ENCODE data around the gene DOP1B.
A peak's percentile ranks its signal among the peaks of the same experiment; 100 is the strongest.

Gene DOP1B

DNA sequence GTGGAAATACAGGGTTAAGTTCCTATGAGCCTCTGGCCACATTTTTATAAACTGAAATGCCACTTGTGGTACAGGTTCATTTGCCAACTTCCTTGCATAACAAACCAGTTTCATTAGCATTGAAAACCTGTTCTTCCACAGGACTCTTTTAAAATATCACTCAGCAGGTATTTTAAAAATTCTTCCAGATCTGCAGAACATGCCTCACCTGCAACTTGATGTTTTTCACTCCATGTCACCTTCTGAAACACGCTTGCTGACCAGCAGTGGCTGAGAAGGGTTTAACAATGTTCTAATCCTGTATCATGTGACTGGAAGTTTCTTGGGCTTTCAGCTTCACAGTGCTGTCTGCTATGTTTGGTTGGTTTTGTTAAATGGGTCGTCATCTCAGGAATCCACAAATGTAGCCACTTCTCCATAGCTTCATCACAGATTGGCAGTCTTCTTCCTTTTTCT, 39.3 kb upstream of the DOP1B start:
- DNase-seq (ENCODE audit: low spot score) = no peak
- TF ChIP-seq, protein P1, sequence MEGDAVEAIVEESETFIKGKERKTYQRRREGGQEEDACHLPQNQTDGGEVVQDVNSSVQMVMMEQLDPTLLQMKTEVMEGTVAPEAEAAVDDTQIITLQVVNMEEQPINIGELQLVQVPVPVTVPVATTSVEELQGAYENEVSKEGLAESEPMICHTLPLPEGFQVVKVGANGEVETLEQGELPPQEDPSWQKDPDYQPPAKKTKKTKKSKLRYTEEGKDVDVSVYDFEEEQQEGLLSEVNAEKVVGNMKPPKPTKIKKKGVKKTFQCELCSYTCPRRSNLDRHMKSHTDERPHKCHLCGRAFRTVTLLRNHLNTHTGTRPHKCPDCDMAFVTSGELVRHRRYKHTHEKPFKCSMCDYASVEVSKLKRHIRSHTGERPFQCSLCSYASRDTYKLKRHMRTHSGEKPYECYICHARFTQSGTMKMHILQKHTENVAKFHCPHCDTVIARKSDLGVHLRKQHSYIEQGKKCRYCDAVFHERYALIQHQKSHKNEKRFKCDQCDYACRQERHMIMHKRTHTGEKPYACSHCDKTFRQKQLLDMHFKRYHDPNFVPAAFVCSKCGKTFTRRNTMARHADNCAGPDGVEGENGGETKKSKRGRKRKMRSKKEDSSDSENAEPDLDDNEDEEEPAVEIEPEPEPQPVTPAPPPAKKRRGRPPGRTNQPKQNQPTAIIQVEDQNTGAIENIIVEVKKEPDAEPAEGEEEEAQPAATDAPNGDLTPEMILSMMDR (IDR thresholded peaks at IDR 0.05; ENCODE audit: extremely low read depth, insufficient read depth, missing control alignments) = no peak
- in situ Hi-C loops (cut with MboI; ENCODE audit: low pct_unique_long_range_greater_than_20kb, low sequenced_read_pairs, unreplicated experiment) = no loop called here

DNA sequence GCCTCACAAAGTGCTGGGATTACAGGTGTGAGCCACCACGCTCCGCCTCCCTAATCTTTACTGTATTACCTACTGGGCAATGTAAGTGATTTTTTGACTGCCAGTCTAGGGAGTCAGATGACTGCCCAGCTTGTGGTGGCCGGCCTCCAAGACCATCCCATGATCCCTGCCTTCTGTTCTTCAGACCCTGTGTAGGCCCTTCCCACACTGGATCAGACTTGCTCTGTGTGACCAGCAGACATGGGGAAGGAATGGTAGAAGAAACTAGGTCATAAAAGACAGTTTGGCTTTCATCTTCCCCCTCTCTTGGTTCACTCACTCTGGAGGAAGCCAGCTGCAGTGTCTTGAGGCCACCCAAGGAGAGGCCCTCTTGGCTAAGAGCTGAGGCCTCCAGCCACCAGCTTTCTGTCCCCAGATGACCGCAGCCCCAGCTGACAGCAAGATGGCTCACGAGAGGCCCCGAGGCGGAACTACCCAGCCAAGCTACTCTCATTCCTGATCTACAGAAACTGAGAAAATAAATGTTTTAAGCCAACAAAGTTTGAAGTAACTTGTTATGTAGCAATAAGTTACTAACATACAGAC, 36.2 kb upstream of the DOP1B start:
- DNase-seq (ENCODE audit: low spot score) = no peak
- TF ChIP-seq, protein P1 (IDR thresholded peaks at IDR 0.05; ENCODE audit: extremely low read depth, insufficient read depth, missing control alignments) = no peak
- in situ Hi-C loops (cut with MboI; ENCODE audit: low pct_unique_long_range_greater_than_20kb, low sequenced_read_pairs, unreplicated experiment) = no loop called here

DNA sequence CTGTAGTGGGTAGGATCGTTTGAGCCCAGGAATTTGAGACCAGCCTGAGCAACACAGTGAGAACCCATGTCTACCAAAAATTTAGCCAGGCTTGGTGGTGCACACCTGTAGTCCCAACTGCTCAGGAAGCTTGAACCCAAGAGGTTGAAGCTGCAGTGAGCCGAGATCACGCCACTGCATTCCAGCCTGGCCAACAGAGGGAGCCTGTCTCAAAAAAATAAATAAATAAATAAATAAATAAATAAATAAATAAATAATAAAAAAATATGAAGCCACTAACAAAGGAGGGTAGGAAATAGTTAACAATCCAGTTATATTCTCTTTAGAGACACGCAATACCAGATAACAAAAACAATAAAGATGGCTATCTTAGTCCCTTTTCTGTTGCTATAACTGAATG, 33.6 kb upstream of the DOP1B start:
- in situ Hi-C loops (cut with MboI; ENCODE audit: low pct_unique_long_range_greater_than_20kb, low sequenced_read_pairs, unreplicated experiment) = no loop called here
- TF ChIP-seq, protein P1 (IDR thresholded peaks at IDR 0.05; ENCODE audit: extremely low read depth, insufficient read depth, missing control alignments) = peak; percentile 6
- no peak for DNase-seq (ENCODE audit: low spot score)

DNA sequence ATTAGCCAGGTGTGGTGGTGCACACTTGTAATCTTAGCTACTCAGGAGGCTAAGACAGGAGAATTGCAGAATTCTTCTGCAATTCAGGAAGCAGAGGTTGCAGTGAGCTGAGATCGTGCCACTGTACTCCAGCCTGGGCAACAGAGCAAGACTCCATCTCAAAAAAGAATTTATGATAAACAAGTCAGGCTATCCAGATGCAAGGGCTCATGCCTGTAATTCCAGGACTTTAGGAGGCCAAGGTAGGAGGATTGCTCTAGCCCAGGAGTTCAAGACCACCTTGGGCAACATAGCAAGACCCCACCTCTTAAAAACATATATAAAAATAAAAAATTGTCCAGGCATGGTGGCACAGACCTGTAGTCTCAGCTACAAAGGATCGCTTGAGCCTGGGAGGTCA, 32.2 kb upstream of the DOP1B start:
- in situ Hi-C loops (cut with MboI; ENCODE audit: low pct_unique_long_range_greater_than_20kb, low sequenced_read_pairs, unreplicated experiment) = no loop called here
- TF ChIP-seq, protein P1 (IDR thresholded peaks at IDR 0.05; ENCODE audit: extremely low read depth, insufficient read depth, missing control alignments) = no peak
- DNase-seq (ENCODE audit: low spot score) = no peak

DNA sequence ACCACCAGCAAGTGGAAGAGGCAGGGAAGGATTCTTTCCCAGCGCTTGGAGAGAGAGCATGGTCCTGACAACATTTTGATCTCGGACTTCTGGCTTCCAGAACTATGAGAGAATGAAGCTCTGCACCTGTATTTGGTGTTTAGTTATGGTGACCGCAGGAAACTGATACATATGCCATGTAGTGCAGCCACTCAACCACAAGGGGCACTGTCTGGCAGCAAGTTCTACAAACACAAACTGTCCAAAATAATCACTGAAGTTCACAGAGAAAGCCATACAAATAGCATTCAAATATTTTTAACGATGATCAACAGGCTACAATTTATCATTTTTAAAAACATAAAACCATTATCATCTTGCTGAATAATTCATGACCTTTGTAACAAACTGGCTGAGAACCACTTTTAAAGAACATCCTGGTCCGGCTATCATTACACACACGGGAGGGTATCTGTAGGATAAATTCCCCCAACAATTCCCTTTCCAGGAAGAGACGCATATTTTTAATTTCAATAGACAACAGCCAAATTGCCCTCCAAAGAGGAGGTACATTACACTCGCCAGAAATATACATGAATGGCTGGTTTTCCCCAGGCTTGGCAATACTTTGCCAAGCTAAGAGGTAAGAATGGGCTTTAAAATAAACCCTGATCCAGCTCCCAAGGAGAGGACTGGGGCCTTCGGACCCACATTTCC, 31.0 kb upstream of the DOP1B start:
- peak; percentile 66 for DNase-seq (ENCODE audit: low spot score)
- in situ Hi-C loops (cut with MboI; ENCODE audit: low pct_unique_long_range_greater_than_20kb, low sequenced_read_pairs, unreplicated experiment) = loop anchor here (25.0 kb wide), 1 partner anchor 562 kb away; the partner anchor contains the start of gene SIM2
- TF ChIP-seq, protein P1 (IDR thresholded peaks at IDR 0.05; ENCODE audit: extremely low read depth, insufficient read depth, missing control alignments) = peak; percentile 81

DNA sequence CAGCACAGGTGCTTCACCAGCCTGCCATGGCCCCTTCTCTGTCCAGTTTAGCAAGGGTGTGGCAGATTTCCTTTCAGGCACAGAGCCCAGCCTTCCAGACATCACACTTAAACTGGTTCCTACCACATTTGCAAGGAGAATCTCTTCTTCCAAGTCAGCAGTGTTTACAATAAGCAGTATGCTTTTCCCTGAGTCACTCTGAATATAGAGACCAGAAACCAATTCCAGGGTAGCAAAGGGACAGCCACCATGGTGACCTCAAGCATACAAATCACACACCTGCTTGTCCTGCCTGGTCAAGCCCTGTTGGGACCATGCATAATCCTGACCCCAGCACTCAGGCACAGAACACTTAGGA, 30.4 kb upstream of the DOP1B start:
- TF ChIP-seq, protein P1 (IDR thresholded peaks at IDR 0.05; ENCODE audit: extremely low read depth, insufficient read depth, missing control alignments) = no peak
- in situ Hi-C loops (cut with MboI; ENCODE audit: low pct_unique_long_range_greater_than_20kb, low sequenced_read_pairs, unreplicated experiment) = loop anchor here (25.0 kb wide), 1 partner anchor 561 kb away; the partner anchor contains the start of gene SIM2
- no peak for DNase-seq (ENCODE audit: low spot score)
